Transverse colon (tissue), 4 donors: ENCODE data around the gene CRYBG2. TPM values are rescaled to one million over a fixed set of nuclear protein-coding genes. Genes with fewer than 3 reads are reported as not detected.

Experiments used
- DNase-seq: peaks from one replicate; pipeline ENCODE4 v3.0.0-alpha.2; 2019
- H3K27ac ChIP-seq, 4 donors: fragments of 200-600 bp; sonication (generic); 2 replicates each; pipeline ENCODE4 v1.5.1; 2016 to 2018; ENCODE audit warnings: inconsistent platforms in 4 of 4
- H3K27me3 ChIP-seq: fragments of 200-600 bp; sonication (generic); 2 replicates; pipeline ENCODE4 v1.5.1; 2017; ENCODE audit warnings: inconsistent platforms
- H3K36me3 ChIP-seq, 4 donors: fragments of 200-600 bp; sonication (generic); 2 replicates each; pipeline ENCODE4 v1.5.1; 2017 to 2019; ENCODE audit warnings: inconsistent platforms in 4 of 4
- H3K4me1 ChIP-seq, 4 donors: fragments of 200-600 bp; sonication (generic); 2 replicates each; pipeline ENCODE4 v1.5.1; 2017 to 2020; ENCODE audit warnings: inconsistent platforms in 4 of 4
- H3K4me3 ChIP-seq, 4 donors: fragments of 200-600 bp; sonication (generic); 1 replicate in 1 of 4; 2 replicates in 3 of 4; pipeline versions ENCODE4 v1.5.1 to v1.6.1; 2017 to 2019; ENCODE audit warnings: inconsistent platforms in 4 of 4
- H3K9me3 ChIP-seq, 2 donors: fragments of 200-600 bp; sonication (generic); 2 replicates each; pipeline ENCODE4 v1.5.1; 2017 to 2019; ENCODE audit warnings: inconsistent platforms in 2 of 2
- CTCF ChIP-seq, 5 experiments: fragments of 200-600 bp in 3 of 5; fragments of 450-650 bp in 2 of 5; sonication (generic) in 3 of 5; IDR thresholded peaks; 1 replicate in 2 of 5; 2 replicates in 3 of 5; pipeline ENCODE4 v1.5.1; 2016 to 2017; ENCODE audit warnings: antibody characterized with exemption in 5 of 5, inconsistent platforms in 3 of 5, mild to moderate bottlenecking in 2 of 5, moderate library complexity in 1 of 5
- EP300 ChIP-seq: sonication (generic); formaldehyde crosslinking; IDR thresholded peaks from one replicate; pipeline ENCODE4 v1.6.1; 2017; ENCODE audit warnings: antibody characterized with exemption, low read depth
- POLR2A ChIP-seq: fragments of 450-650 bp; IDR thresholded peaks from one replicate; pipeline ENCODE4 v1.6.1; 2016; ENCODE audit warnings: antibody characterized with exemption, mild to moderate bottlenecking, moderate library complexity
- POLR2AphosphoS5 ChIP-seq, 3 donors: sonication (generic); formaldehyde crosslinking; IDR thresholded peaks; one replicate each; pipeline ENCODE4 v1.6.1; 2016; ENCODE audit warnings: antibody characterized with exemption in 3 of 3
- WGBS, 2 donors: methylation state at CpG; one replicate each; pipeline ENCODE4 v1.1.5; 2018; ENCODE audit warnings: low coverage in 1 of 2; 5-methylcytosine and 5-hydroxymethylcytosine counted together
- in situ Hi-C, 4 donors: fragments of 200-750 bp; cut with MboI; loops; one replicate each; pipeline versions ENCODE4 v1.15.0 to v1.15.1; 2017; ENCODE audit warnings: low sequenced_read_pairs in 3 of 4, low pct_ligation_motif_present in 1 of 4, low pct_unique_long_range_greater_than_20kb in 1 of 4
- intact Hi-C: fragments of 100-400 bp; cut with DNase I; formaldehyde crosslinking; loops from one replicate; pipeline ENCODE4 v1.15.1; 2023; ENCODE audit warnings: low total_unique reads
- total RNA-seq, 4 donors: library from RNA; depleted of rRNA; stranded (reverse); fragments of >200 nt; gene quantifications; one replicate each; pipeline ENCODE4 v1.1.0, GENCODE V29; 2016

The CRYBG2 gene
- total RNA-seq, 4 donors from 2014 or later = 2.8 to 41.9 (median 22.3) TPM

DNA sequence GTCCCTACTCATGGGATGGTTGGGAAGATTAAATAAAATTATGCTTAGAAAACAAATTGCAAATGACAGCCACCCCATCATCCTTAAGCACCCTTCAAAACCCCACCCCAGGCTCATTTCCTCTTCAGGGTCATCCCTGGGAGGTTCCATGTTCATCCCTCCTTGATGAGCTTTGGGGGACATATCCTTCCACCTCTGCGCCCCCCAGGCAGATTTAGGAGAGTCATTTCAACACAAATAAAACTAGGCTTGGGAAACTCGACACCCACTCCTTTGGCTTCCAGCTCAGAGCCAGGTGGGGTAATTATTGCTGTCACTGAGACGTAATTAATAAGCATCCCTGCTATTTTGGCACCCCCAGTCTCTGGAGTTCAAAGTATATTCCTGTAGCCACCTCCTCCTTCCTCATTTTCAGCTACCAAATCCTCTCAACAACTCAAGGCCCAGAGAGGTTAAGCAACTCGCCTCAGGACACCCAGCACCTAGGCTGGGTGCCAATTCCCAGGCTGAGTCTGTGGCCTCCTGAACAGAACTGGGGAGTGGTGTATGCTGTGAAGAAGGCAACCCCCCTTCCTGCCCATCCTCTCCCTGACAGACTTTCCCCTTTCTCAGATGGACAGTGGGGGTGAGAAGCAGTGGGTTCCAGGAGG is 595 bp downstream of the CRYBG2 start:
- Histone ChIP-seq H3K36me3 (no peaks in the 10 kb centered on the region), H3K9me3 (no peaks in the 10 kb centered on the region), H3K27ac (peak overlapping the region; percentile 29 to 48 (median 36)), H3K4me3 (no peak overlapping the region), H3K27me3 (no peaks in the 10 kb centered on the region), H3K4me1 (peaks cover 0 to 43% (median 29%) of the 10 kb centered on the region in 4 donors)
- WGBS, 2 donors = 87 to 100% methylated on average over 1 to 4 of the region's 4 CpGs
- DNase-seq = no peak
- TF ChIP-seq POLR2A (no peak), POLR2AphosphoS5 (IDR thresholded peaks at IDR 0.05) (no peak), EP300 (no peak), CTCF (IDR thresholded peaks at IDR 0.05) (no peak)
- intact Hi-C loops = no loop called here
- in situ Hi-C loops = no loop called here

GRCh38 chr1:26352338-26352679 is 1.6 kb downstream of the CRYBG2 start:
- 76 to 97% methylated on average over 5 of the region's 5 CpGs for WGBS, 2 donors
- intact Hi-C loops = no loop called here
- peaks cover 0 to 33% (median 24%) of the 10 kb centered on the region in 4 donors for H3K4me1 ChIP-seq
- H3K27ac ChIP-seq = peak overlapping the region in 2 of 4 donors; percentile 17 to 21
- H3K4me3 ChIP-seq = no peak overlapping the region
- DNase-seq = no peak
- H3K27me3 ChIP-seq = no peaks in the 10 kb centered on the region
- no peaks in the 10 kb centered on the region for H3K9me3 ChIP-seq
- in situ Hi-C loops = no loop called here
- TF ChIP-seq POLR2A = no peak
- TF ChIP-seq CTCF (IDR thresholded peaks at IDR 0.05) = no peak
- no peak for TF ChIP-seq POLR2AphosphoS5 (IDR thresholded peaks at IDR 0.05)
- TF ChIP-seq EP300 = no peak
- no peaks in the 10 kb centered on the region for H3K36me3 ChIP-seq

DNA sequence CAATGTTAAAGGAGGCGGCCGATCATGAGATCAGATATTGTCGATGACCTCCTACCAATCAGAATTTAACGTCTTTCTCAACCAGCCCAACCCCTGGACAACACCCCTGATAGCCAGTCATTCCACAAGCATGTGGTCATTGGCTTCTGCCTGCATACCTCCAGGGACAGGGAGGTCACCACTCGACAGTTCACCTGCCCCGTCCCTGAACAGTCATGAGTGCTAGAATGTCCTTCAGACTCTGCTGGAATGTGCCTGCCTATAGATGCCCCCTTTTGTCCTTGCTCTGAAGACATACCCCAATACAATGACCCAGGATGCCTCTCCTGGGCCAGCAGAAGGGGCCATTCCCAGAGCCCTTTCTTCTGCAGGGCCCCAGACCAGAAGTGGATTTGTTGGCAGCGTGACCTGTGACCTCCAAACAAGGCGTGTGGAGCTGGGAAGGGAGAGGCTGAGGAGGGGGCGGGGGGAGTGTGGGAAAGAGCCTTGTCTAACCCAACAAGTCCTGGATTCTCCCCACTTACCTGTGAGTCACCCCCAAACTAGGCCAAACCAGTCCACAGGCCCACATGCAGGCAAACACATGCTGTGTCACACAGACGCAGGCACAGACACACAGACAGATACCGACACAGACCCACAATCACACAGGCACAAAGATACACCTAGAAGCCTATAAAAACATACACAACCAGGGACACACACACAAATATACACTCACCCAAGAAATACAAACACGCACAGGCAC is 2.2 kb downstream of the CRYBG2 start:
- peak overlapping the region in 3 of 4 donors; percentile 1 to 21 (median 17) for H3K27ac ChIP-seq
- no peaks in the 10 kb centered on the region for H3K9me3 ChIP-seq
- H3K36me3 ChIP-seq = no peaks in the 10 kb centered on the region
- H3K4me3 ChIP-seq = no peak overlapping the region
- peak; percentile 35 for DNase-seq
- intact Hi-C loops (no loop called here), in situ Hi-C loops (no loop called here)
- WGBS, 2 donors = 78 to 80% methylated on average over 1 to 12 of the region's 12 CpGs
- H3K27me3 ChIP-seq = no peaks in the 10 kb centered on the region
- H3K4me1 ChIP-seq = peaks cover 0 to 29% (median 21%) of the 10 kb centered on the region in 4 donors
- TF ChIP-seq POLR2AphosphoS5 (IDR thresholded peaks at IDR 0.05) (peak in 2 of 3 donors; percentile 43 to 76), CTCF (IDR thresholded peaks at IDR 0.05) (no peak), POLR2A (peak; percentile 36)

- in situ Hi-C loops = no loop called here
- H3K27ac ChIP-seq = peak overlapping the region in 2 of 4 donors; percentile 53 to 56
Measured at GRCh38 chr1:26350701-26351589, 3.0 kb downstream of the CRYBG2 start.

More at GRCh38 chr1:26350701-26351589, 3.0 kb downstream of the CRYBG2 start:
- peak; percentile 63 for DNase-seq
- Histone ChIP-seq H3K9me3 (no peaks in the 10 kb centered on the region), H3K4me3 (peak overlapping the region in 1 of 4 donors; percentile 8), H3K27me3 (no peaks in the 10 kb centered on the region), H3K4me1 (peaks cover 0 to 24% (median 18%) of the 10 kb centered on the region in 4 donors), H3K36me3 (no peaks in the 10 kb centered on the region)
- intact Hi-C loops = no loop called here
- TF ChIP-seq POLR2AphosphoS5 (IDR thresholded peaks at IDR 0.05) (peak in 1 of 3 donors; percentile 33), EP300 (no peak), CTCF (IDR thresholded peaks at IDR 0.05) (no peak)
- 81 to 94% methylated on average over 5 to 9 of the region's 9 CpGs for WGBS, 2 donors
